SK-N-SH treated with all-trans-retinoic acid at 6 μM for 48 hours (cell line): ENCODE results near the gene SLC13A4.

Source experiments
- CREB5 ChIP-seq: fragments of 250-450 bp; sonication (Bioruptor Pico); IDR thresholded peaks from 2 replicates; pipeline ENCODE4 v1.5.1; 2020; ENCODE audit warnings: low read depth, mild to moderate bottlenecking, moderate library complexity
- POU6F1 ChIP-seq: fragments of 250-450 bp; sonication (Bioruptor Pico); IDR thresholded peaks from 2 replicates; pipeline ENCODE4 v1.8.0; 2021; ENCODE audit warnings: low read depth, mild to moderate bottlenecking, moderate library complexity, borderline replicate concordance
- PPARA ChIP-seq: fragments of 250-450 bp; sonication (Bioruptor Pico); IDR thresholded peaks from 2 replicates; pipeline ENCODE4 v1.5.0; 2020; ENCODE audit warnings: mild to moderate bottlenecking, borderline replicate concordance
- RARB ChIP-seq: fragments of 250-450 bp; sonication (Bioruptor Pico); IDR thresholded peaks from 2 replicates; pipeline ENCODE4 v1.8.0; 2021; ENCODE audit warnings: mild to moderate bottlenecking, moderate library complexity
- ZNF70 ChIP-seq: fragments of 450-650 bp; formaldehyde crosslinking; IDR thresholded peaks from 2 replicates; pipeline ENCODE4 v1.5.0; 2020; ENCODE audit warnings: mild to moderate bottlenecking, moderate library complexity

- TF ChIP-seq POU6F1 (CRISPR knock-in tag) = no peak
- TF ChIP-seq CREB5 (CRISPR knock-in tag) = no peak
- TF ChIP-seq ZNF70 = no peak
- no peak for TF ChIP-seq PPARA
- TF ChIP-seq RARB (CRISPR knock-in tag) = no peak
Observed at GRCh38 chr7:135718794-135719437, 9.1 kb downstream of the SLC13A4 start.
